OCI-LY3 (cell line): ENCODE measurements around the gene FOXJ3.

Experiments used
- CTCF ChIP-seq: fragments of 200-600, 300-600 bp; sonication (generic); IDR thresholded peaks from 2 replicates; pipeline ENCODE4 v1.5.1; 2014; ENCODE audit warnings: antibody characterized with exemption, low read length, low read depth
- EZH2phosphoT487 ChIP-seq: fragments of 200-600 bp; shearing (Covaris generic); IDR thresholded peaks from 2 replicates; pipeline ENCODE4 v1.6.1; 2018; ENCODE audit warnings: antibody characterized with exemption, mixed run types, low read depth

- TF ChIP-seq CTCF: no peak
- TF ChIP-seq EZH2phosphoT487: no peak
Observed at GRCh38 chr1:42138586-42138985, 196.4 kb downstream of the FOXJ3 start.
